ENCODE data around the gene REV3L.

DNA sequence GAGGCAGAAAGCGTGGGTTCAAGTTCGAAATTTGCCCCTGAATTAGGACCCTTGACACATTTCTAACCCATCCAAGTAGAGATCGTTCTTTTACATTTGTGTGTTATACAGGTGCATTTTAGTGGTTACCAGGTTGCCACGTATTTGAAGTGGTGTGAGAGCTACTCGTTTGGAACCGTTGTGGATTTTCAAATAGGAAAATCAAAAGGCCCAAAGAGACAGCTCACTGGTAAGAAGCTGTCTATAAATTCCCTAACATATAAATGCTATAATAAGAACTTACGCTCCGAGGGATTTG, 1.6 kb upstream of the REV3L start:
- TF ChIP-seq, protein P1, sequence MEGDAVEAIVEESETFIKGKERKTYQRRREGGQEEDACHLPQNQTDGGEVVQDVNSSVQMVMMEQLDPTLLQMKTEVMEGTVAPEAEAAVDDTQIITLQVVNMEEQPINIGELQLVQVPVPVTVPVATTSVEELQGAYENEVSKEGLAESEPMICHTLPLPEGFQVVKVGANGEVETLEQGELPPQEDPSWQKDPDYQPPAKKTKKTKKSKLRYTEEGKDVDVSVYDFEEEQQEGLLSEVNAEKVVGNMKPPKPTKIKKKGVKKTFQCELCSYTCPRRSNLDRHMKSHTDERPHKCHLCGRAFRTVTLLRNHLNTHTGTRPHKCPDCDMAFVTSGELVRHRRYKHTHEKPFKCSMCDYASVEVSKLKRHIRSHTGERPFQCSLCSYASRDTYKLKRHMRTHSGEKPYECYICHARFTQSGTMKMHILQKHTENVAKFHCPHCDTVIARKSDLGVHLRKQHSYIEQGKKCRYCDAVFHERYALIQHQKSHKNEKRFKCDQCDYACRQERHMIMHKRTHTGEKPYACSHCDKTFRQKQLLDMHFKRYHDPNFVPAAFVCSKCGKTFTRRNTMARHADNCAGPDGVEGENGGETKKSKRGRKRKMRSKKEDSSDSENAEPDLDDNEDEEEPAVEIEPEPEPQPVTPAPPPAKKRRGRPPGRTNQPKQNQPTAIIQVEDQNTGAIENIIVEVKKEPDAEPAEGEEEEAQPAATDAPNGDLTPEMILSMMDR (conservative IDR thresholded peaks at IDR 0.05 in 1 of 2, IDR thresholded peaks at IDR 0.05 in 1 of 2; ENCODE audit: low read depth in 1 of 2, low read length in 2 of 2), result no peak
- TF ChIP-seq EZH2 (IDR thresholded peaks at IDR 0.05; ENCODE audit: low read length, missing control alignments), result no peak

Data from fibroblast of lung (primary cell).